ENCODE measurements around the gene TNIP2.

TNIP2 gene

GRCh38 chr4:2714061-2714770 is 41.9 kb downstream of the TNIP2 start:
- no peak for DNase-seq

- no peak for DNase-seq
Measured at GRCh38 chr4:2713337-2713736, 42.8 kb downstream of the TNIP2 start.

DNA sequence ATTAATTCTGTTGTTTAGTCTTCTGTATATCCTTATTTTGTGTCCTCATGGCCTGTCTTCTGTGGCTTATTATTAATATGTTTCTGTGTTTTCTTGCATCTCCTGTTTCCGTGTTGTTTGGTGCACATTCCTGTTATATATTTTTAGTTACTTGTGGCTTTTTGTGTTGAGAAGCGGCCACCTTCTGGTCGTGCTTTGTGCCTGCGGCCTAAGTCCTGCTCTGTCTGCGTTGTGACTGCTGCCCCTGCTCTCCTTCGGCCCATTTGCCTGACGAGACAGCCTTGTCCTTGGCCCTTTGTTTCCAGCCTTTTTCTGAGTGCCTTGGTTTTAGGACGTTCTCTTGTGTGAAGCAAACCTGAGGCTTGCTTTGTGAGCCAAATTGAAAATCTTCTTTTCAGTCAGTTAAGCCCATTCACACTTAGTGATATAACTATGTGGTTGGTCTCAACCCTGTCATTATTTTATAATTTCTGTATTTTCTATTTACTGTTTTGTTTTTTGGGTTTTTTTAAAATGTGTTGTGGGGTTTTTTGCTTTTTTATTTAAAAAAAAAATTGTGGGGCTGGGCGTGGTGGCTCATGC is 43.8 kb downstream of the TNIP2 start:
- DNase-seq, result no peak

DNA sequence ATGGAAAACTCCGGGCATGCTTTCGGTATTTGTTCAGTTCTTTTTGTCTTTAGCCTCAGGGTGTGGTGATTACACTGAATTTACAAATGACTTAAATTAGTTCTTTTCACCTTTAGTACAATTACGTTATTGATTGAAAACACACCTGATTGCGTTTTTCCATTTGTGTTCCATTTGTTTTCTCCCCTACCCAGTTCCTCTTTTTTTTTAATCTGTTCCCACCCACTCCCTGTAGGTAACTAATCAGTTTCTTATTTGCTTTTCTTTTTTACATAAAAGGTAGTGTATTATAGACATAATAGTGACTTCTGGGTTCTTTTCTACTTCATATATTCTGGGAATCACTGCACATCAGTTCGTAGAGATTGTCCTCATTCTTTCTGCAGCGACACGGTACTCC is 53.4 kb downstream of the TNIP2 start:
- no peak for DNase-seq

GRCh38 chr4:2702361-2702760 is 53.8 kb downstream of the TNIP2 start:
- DNase-seq, result no peak

DNA sequence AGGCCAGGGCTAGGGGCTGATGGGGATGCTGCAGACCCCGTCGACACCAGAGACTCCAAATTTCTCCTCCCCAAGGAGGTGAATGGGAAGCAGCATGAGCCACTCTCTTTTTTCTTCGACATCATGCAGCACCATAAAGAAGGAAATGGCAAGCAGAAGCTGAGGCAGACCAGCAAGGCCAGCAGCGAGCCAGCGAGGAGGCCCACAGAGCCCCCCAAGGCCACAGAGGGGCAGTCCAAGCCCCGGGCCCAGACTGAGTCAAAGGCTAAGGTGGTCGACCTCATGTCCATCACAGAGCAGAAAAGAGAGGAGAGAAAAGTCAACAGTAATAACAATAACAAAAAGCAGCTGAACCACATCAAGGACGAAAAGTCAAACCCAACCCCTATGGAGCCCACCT is 56.1 kb downstream of the TNIP2 start:
- DNase-seq, result no peak

DNA sequence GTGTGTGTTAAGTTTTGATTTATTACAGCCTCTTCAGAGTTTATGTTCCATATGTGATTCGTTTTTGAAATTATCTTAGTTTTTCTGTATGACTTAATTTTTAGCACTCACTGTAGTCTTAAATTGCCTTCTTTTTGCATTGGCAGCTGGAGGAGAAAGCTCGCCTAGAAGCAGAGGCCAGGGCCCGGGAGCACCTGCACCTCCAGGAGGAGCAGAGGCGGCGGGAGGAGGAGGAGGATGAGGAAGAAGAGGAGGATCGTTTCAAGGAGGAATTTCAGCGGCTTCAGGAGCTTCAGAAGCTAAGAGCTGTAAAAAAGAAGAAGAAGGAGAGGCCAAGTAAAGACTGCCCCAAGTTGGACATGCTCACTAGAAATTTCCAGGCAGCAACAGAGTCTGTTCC is 56.6 kb downstream of the TNIP2 start:
- no peak for DNase-seq

GRCh38 chr4:2698951-2699505 is 57.1 kb downstream of the TNIP2 start:
- DNase-seq, result no peak

GRCh38 chr4:2698504-2698903 is 57.6 kb downstream of the TNIP2 start:
- no peak for DNase-seq

GRCh38 chr4:2697995-2698414 is 58.1 kb downstream of the TNIP2 start:
- DNase-seq, result no peak

- DNase-seq, result no peak
Measured at GRCh38 chr4:2696423-2696822, 59.7 kb downstream of the TNIP2 start.

DNA sequence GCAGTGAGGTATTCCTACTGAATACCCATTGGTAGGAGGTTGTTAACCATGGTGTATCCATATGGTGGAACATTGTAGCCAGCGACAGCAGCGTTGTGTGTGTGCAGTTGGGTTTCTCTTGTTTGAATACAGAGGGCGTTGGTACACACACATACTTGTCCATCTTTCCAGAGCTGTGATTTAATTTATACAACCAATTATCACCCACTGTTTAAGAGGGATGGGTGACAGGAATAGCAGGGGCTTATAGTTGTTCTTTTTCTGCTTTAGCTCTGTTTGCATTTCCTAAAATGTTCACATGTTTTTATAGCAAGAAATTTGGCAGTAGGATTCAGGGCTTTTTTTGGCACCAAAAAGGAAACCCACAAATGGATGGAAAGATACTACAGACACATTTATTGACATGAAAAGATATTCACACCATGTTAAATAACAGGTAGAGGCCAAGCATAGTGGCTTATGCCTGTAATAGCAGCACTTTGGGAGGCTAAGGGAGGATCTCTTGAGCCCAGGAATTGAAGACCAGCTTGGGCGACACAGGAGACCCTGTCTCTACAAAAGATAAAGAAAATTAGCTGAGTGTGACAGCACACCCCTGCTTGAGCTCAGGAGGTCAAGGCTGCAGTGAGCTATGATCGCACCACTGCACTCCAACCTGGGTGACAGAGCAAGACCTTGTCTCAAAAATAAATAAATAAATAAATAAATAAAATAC is 60.6 kb downstream of the TNIP2 start:
- DNase-seq, result no peak

DNA sequence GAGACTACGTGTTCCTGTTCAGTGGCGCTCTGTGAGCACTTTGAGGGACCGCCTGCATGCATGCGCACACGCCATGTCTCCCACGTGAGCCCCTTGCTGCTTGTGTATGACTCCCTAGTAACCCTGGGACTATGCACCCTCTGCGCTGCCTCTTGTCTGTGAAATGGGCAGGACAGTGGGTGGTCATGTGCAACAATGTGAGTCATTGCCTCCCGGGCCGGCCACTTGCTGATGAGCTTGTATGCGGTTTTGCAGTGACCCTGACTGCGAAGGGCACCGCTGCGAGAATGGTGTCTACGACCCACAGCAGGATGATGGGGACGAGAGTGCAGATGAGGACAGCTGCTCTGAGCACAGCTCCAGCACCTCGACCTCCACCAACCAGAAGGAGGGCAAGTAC is 61.4 kb downstream of the TNIP2 start:
- DNase-seq, result no peak

- DNase-seq, result no peak
Measured at GRCh38 chr4:2691952-2692435, 64.1 kb downstream of the TNIP2 start.
